GM18511 (cell line): ENCODE results near the gene SNX33.
"Not testable (repeated sequence)": the region's sequence is repeated elsewhere in the genome, so short reads cannot be mapped to it uniquely, and the experiment has no call there.

ENCODE experiments used
- ATAC-seq: cut with Tn5 transposase; IDR thresholded peaks from one replicate; pipeline ENCODE4 v1.9.1; 2021; ENCODE audit warnings: mild to moderate bottlenecking, moderate library complexity; ENCODE audit not compliant: unreplicated experiment

The SNX33 gene

DNA sequence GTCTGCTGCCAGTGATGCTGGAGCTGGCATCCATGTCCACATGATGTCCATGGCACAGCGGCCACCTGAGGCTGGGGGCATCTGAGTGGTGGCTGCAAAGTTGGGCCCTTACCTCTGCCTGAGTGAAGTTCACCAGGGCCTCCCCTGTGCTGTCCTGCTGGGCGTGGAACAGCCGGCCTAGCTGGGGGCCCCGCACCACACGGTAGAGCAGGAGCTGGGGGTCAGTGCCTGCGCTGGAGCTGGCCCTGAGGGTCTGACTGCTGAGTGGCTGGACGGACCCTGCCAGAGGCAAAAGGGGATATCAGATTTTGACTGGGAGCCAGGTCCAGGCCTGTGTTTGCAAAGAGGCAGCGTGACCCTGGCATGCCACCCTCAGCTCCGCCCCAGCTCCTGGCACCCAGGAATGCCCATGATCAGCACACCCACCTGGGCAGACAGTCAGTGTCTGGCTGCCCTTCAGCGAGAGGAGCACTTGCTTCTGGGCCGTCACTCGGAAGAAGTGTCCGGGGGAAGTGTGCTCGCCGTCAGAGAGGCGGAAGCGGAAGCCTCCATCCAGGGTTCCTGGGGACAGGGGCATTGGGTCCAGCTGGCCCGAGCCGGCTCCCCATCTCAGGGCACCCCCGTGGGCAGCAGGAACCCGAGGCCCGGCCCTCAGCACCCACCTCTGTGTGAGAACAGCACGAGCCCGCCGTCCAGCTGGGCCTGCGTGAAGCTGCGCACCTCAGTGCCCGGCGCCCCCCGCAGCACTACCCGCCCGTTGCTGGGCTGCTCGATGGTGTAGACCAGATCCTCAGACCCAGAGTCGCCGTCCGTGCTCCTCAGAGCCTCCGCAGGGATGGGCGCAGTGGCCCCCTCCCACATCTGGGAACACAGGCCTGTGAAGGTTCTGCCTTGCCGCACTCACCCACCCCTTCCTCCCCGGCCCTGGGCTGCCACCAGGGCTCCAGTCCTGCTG, 34.7 kb downstream of the SNX33 start:
- ATAC-seq: no peak

DNA sequence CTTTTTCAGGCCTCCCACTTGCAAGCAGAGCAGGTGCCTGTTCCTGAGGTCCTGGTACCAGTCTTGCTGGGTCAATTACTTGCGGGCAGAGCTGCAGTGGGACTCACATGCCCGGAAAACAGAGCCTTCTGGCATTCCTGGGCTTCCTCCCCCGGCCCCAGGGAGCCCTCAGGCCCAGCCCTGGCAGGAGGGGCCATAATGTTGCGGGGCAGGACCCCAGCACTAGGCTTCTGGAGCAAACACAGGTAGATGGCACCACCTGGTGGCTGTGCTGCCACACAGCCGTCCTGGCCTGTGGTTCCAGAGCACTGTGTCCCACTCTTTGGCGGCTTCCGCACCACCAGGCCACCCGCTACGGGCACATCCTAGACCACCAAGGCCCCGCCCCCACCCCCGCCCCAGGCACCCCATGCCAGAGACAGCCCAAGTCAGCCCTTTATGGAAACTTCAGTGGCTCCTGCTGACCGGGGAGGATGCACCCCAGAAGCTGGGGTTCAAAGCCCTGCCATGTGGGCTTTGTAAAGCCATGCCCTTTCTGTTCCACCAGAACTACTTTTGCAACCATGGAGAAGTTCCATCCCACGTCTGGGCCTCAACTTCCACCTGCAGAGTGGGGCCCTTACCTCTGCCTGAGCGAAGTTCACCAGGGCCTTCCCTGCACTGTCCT, 36.1 kb downstream of the SNX33 start:
- ATAC-seq: not testable (repeated sequence)

DNA sequence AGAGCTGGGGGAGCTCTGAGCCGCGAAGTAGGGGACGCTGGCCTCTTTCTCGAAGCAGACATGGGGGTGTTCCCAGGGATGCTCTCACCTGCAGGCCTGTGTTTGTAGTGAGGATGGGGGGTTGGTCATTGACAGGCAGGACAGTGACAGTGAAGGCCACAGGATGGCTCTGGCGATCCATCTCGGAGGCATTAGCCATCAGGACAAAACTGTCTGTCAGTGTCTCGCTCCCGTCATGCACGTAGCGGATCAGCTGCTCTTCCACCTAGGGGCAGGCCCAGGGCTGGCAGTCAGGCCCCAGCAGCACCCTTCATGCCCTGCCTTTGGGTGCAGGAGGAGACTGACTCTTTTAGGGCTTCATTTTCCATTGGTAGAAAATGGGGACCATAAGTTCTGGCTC, 36.9 kb downstream of the SNX33 start:
- no peak for ATAC-seq

DNA sequence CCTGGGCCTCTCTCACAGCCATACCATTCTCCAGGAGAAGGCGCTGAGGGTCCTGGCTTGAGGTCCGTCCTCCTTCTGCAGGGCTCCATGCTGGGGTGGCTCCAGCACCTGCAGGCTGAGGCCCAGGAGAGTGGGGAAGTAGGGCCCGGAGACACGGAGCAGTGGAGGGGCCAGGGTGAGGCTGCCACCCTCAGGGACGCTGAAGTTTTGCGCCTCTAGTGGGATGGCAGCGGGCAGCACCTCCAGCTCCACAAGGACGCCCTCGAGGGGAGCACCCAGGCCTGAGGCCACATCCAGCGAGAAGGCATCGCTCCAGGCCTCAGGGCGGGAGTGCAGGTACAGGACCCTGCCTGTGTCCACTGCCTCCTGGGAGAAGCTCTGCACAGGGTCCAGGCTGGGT, 37.5 kb downstream of the SNX33 start:
- no peak for ATAC-seq

DNA sequence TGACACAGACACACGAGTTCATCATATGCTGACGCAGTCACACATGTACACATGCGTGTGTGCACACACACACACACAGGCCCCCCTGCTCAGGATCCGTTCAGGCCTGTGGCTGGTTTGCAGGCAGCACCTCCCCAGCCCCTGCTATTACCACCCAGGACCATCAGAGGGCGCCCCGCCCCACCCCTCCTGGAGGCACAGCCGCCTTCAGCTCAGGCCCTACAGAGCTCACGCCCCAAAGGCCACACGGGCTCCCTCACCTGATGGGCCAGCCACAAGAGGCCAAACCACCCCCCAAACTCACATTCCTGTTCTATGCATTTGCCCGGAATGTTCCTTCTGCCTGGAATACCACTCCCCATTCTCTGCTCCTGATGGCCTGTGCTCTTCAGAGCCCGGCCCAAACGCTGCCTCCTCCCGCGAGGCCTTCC, 38.5 kb downstream of the SNX33 start:
- not testable (repeated sequence) for ATAC-seq

DNA sequence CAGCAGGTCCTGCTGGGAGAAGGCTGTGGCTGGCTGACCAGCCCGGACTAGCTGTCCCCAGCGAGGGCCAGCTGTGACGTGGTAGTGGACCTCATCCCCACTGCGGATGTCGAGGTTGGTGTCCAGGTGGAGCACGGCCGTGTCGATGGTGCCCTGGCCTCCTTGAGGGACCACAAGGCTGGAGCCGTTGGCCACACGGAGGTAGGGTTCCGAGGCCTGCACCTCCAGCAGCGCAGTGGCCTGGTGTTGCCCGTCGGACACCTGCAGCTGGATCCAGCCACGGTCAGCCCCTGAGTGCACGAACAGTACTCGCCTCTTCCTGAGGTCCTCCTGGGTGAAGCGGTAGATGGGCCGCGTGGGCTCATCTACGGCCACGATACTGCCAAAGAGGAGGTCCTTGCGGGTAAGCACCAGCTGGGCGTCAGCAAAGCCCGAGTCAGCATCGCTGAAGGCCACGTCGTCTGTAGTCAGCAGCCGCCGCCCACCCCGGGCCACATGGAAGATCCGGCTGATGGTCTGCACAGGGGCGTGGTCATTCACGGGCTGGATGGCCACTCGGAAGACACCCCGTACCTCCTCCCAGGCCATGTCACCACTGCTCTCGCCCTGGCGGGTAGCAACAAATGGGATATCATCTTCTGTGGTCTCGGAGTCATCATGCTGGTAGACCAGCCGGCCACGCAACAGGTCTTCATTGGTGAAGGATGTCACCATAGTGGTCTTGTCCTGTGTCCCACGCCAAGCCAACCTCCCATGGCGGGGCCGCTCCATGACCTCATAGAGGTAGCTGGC, 40.0 kb downstream of the SNX33 start:
- ATAC-seq: no peak

DNA sequence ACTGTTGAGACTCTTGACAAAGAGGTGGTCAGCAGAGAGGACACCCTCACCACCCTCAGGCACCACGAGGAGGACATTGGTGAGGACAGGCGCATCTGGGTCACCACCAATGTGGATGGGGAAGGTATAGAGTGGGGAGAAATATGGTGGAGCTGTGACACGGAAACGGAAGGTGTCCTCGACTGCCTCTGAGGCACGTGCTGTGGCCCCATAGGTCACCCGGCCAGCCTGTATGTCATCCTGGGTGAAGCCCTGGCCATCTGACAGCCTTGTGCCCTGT, 40.5 kb downstream of the SNX33 start:
- ATAC-seq: no peak

DNA sequence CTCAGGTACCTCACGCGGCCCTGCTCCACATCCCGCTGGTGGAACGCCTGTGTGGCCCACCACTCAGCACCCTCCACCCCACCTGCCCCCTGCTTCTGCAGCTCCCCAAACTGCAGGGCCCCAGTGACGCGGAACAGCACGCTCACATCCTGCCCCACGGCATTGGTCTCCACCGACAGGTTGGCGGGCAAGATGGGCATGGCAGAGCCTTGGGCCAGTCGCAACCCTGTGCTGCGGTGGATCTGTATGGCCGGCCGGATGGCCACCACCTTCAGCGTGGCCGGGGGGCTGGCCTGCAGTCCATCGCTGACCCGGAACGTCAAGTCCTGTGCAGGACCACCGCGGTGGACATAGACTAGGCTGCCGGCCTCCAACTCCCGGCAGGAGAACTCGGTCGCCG, 41.1 kb downstream of the SNX33 start:
- no peak for ATAC-seq

DNA sequence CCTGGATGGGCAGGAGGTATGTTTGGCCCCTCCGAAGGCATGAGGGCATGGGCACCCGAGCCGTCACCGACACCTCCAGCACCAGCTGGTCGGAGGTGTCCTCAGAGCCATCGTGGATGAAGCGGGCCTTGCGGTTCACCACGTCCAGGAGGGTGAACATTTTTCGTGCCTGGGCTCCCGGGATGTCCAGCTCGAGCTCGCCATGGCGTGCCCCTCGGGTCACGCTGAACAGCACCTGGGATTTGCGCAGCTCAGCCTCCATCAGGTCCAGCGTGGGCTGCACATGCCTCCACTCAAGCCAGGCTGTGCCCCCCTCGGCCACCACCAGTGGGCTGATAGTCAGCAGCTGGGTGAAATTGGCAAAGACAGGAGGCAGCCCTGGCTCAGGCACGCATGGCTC, 41.7 kb downstream of the SNX33 start:
- ATAC-seq: not testable (repeated sequence)

DNA sequence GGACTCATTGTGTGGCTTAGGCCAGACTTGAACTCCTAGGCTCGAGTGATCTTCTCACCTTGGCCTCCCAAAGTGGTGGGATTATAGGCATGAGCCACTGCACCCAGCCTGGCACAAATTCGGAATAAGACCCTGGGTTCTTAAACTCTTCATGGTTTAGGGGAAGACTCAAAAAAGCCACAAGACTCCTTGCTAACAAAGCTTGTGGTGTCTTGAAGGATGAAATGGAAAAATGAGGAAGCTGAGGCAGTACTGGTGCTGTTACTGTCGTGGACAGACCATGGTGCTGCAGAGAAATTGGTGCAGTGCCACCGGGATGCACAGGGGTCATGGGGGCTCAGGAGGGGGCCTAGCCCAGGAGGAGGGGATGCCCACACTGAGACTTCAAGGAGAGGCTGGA, 44.6 kb downstream of the SNX33 start:
- not testable (repeated sequence) for ATAC-seq

DNA sequence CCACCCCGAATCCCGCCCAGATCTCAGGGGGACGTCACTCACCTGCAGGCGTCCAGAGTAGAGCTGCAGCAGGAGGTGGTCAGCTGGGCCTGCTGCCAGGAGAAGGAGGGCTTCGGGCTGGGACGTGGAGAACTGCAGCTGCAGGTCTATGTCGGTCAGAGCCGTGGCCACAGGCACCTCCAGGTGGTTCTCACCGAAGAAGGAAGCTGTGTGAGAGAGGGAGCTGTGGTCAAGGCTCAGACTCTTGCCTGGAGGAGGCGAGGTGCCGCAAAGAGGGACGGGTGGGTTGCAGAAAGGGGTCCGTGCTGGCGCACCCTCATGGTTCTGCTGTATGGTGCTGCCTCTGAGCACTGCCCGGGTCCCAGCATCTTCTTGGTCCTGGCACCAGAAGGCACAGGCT, 45.3 kb downstream of the SNX33 start:
- not testable (repeated sequence) for ATAC-seq

DNA sequence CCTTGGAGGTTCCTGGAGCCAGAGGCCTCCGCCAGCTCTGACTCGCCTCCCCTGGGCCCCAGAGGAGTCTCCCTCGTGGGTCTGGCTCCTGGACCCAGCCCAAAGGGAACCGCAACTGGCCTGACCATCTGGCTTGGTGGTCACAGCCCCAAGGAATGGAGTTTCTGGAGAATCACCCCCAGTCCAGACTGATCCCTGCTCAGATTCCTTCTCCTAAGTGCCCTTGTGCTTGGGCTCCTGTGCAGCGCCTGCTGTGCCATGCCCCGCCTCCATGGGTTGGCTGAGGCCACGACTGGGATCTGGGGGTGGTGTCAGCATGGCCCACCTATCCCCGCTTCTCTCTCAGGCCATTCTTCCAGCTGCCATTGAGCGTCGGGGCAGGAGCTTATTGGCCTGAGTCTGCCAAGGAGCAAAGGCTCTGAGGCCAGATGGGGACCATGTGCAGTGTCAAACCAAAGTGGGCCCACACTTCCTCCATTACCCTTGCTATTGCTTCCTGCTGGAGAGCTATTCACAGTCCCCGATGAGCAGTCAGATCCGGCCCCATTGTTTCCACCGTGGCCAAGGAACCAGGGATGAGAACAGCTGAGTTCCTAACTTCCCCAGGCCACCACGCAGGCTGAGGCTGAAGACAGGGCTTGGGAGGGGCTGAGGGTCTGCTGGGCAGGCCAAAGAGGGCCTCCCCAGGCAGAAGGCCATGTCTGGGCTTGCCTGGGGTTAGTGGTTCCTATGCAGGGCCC, 46.0 kb downstream of the SNX33 start:
- no peak for ATAC-seq

DNA sequence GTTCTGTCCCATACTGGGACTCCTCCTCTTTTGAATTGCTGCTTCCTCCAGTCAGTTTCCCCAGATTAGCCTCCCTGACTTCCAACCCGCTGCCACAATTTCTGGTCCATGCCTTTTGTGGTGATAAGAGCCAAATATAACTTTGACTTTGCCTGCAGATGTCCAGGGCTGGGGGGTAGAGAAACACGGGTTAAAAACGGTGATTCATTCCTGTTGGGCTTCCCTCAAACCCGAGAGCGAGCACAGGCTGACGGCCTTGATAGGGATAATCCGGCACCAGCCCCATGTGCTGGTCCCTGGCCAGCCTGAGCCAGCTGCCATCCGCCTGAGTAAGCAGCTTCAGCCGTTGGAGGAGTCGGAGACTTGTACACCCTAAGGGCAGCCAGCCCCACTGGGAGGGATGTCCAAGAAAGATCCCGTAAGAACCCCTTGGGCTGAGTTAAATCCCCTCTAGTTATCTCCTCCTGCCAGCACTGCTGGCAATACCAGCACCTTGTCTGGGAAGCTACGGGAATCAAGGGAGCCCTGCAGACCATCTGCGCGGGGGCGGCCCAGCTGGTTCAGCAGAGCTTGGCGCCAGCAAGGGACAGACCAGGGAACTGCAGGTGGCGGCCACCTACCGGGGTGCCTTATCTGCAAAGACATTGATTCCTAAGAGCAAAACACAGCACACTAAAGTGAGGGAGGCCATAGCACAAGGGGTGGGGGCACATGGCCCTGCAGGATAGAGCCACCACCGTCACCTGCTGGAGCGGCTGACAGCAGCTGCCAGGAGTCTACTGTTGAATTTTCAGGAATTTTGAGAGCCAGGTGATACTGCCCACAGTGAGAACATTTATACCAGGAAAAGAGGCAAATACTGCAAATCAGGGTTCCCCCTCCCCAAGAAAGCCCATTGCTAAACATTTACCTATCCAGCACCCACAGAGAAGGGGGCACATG, 46.8 kb downstream of the SNX33 start:
- ATAC-seq: no peak

DNA sequence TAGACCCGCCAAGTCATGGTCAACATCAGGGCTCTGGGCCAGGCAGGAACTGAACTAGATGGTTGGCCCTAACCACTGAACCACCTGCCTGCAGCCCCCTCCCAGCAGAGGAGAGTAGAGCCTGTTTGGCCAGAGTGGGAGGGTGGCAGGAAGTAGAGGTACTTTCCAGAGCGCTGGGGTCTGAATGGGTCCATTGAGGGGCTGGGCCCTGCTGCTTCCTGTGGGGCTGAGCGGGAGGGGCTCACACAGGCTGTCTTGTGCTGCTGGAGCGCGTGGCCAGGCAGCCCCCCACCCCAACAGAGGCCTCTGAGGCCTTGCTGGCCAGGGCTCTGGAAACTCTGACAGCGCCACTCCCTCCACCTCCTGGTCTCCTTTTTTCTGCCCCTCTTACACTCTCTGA, 47.5 kb downstream of the SNX33 start:
- ATAC-seq: no peak

DNA sequence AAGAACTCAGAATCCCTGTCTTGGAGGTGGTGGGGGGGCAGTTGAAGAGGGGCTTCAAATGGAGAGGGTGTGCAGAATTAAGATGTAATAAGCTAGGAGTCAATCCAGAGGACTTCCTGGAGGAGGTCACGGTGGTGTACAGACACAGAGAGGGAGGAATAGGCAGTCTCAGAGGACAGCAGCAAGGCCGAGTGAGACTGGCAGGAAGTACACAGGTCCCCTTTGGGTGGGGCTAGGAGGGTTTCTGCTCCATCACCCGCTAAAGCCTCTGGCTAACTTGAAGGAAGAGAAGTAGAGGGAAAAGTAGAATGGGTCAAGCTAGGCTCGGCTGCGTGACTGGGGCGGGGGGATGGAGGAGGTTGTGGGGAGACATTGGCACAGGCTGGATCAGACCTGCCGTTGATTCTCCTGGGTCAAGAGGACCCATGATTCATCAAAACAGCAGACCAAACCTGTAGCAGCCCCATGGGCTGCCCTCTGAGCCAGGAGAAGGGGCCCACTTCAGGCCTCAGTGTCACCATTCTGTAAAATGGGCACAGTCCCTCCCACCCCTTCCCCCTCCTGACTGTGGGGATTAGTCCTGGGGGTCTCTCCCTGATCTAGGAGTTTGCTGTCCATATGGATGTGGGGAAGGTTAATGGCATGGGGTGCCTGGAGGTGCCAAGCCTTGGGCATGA, 48.1 kb downstream of the SNX33 start:
- no peak for ATAC-seq

DNA sequence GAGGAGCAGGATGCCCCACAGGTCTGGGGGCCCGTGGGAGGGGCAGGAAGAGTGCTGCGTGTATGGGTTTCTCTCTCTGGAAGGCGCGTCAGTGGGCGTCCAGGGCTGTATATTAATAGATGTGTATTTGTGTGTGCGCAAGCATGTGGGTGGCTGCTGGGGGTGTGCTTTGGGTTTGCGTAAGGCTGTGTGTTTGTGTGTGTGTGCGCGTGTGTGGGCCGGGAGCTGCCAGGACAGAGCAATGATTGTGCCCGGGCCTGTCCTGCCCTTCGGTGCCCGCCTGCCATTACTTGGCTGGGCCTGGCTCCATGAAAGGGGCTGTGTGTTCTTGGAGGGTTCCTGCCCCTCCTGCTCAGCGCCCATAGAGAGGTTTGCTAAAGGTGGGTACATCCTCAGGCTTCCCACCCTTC, 48.6 kb downstream of the SNX33 start:
- no peak for ATAC-seq

DNA sequence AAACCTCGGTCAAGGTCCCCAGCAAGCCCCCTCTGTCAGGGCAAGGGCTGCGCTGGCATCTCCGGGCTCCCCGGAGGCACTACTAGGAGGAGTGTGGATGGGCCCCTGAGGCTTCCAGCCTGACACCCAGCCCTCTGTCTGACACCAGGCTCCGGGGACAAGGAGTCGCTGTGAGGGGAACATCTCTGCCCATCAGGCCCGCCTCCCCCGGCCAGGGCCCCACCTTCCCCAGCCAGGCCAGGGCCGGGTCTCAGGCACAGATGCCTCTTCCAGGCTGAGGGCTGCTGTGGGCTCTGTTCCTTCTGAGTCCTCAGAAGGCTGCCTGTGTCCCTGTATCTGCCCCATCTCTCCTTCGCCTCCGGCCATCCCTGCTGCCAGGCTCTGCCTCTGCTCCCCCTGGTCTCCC, 49.1 kb downstream of the SNX33 start:
- ATAC-seq: no peak

DNA sequence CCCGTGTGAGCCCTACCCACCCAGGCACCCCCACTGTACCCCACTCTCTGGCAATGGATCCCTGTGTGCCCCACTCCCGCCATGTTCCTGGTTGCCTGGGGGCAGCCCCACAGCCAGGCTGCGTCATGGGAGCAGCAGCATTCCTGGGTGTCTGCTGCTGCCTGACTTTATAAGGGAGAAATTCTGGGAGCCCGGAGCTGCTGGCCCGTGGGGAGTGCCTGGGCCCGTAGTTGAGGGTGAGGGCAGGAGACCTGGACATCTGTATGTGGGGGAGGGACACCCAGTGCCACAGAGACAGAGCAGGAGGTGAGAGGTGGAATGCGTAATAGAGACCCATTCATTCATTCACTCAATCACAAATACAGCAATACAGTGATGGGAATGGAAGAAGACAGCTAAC, 49.8 kb downstream of the SNX33 start:
- ATAC-seq: no peak
